ENCODE results near the gene SMC3. TPM values are rescaled to one million over a fixed set of nuclear protein-coding genes. Genes with fewer than 3 reads are reported as not detected.

SMC3 gene
- total and polyA plus RNA-seq, 2 of the 13 experiments (the other 11 are each of a cell fraction or from before 2014, with no cell fraction given) = 11.7 to 48.0 TPM

GRCh38 chr10:110549211-110549610, 18.3 kb upstream of the SMC3 start (continued):
- no peak for TF ChIP-seq ZNF609 (CRISPR knock-in tag; IDR thresholded peaks at IDR 0.05; ENCODE audit: borderline replicate concordance)
- no peak for TF ChIP-seq ZNF251 (CRISPR knock-in tag; IDR thresholded peaks at IDR 0.05)
- TF ChIP-seq SUZ12 (IDR thresholded peaks at IDR 0.05; ENCODE audit: low read depth, low read length) = no peak
- no peak for TF ChIP-seq ZNF691 (CRISPR knock-in tag; IDR thresholded peaks at IDR 0.05; ENCODE audit: borderline replicate concordance, low read depth)
- TF ChIP-seq ZNF775 (CRISPR knock-in tag; IDR thresholded peaks at IDR 0.05; ENCODE audit: borderline replicate concordance) = no peak
- TF ChIP-seq SMAD9 (CRISPR knock-in tag; IDR thresholded peaks at IDR 0.05) = no peak
- TF ChIP-seq ZNF484 (CRISPR knock-in tag; IDR thresholded peaks at IDR 0.05; ENCODE audit: borderline replicate concordance, low read depth) = no peak

GRCh38 chr10:110553905-110554304, 13.6 kb upstream of the SMC3 start:
- no peaks in the 10 kb centered on the region for H4K20me1 ChIP-seq (ENCODE audit: insufficient read depth, low read length)
- no peaks in the 10 kb centered on the region for H3K9me3 ChIP-seq (ENCODE audit: low read length)
- H3K36me3 ChIP-seq (replicated peaks in 1 of 2; ENCODE audit: control insufficient read depth in 1 of 2, insufficient read depth in 2 of 2, low read length in 2 of 2) = no peaks in the 10 kb centered on the region
- intact Hi-C loops (cut with micrococcal nuclease; ENCODE audit: unreplicated experiment) (no loop called here), in situ Hi-C loops (cut with HindIII; ENCODE audit: extremely low pct_ligation_motif_present, low pct_unique_long_range_greater_than_20kb) (no loop called here)
- WGBS (ENCODE audit: low lambda C conversion rate) = 3% methylated on average over 2 of the region's 2 CpGs
- H3K4me3 ChIP-seq (replicated peaks in 1 of 3; ENCODE audit: insufficient read depth in 1 of 3, low read depth in 2 of 3, low read length in 3 of 3) = no peak overlapping the region
- H2AFZ ChIP-seq (ENCODE audit: low read length) = no peak overlapping the region
- H3K27ac ChIP-seq (ENCODE audit: extremely low read length, insufficient read depth, low read length) = no peak overlapping the region
- ATAC-seq (no peak), DNase-seq (ENCODE audit: low spot score) (no peak), FAIRE-seq (no peak)
- POLR2A ChIA-PET = no interaction called here
- no peak overlapping the region for H3K9ac ChIP-seq (ENCODE audit: insufficient read depth, low read depth, low read length)
- no TSS peak for BruUV-seq (replicated peaks)
- CTCF ChIA-PET (ENCODE audit: low intra/inter-chr PET ratio, low total read pairs) = no interaction called here
- no peaks in the 10 kb centered on the region for H3K79me2 ChIP-seq (ENCODE audit: insufficient read depth, low read length)
- no peaks in the 10 kb centered on the region; a peak in 2 of 5 replicates for H3K27me3 ChIP-seq (ENCODE audit: control insufficient read depth in 1 of 2, insufficient read depth in 2 of 2, low read length in 2 of 2)
- no peak overlapping the region for H3K4me2 ChIP-seq (ENCODE audit: low read depth, low read length)
- H3K4me1 ChIP-seq (ENCODE audit: insufficient read depth, low read length) = no peaks in the 10 kb centered on the region
- no peak for TF ChIP-seq FOXC1 (CRISPR knock-in tag; IDR thresholded peaks at IDR 0.05; ENCODE audit: borderline replicate concordance)
- TF ChIP-seq HMGXB3 (CRISPR knock-in tag; IDR thresholded peaks at IDR 0.05; ENCODE audit: borderline replicate concordance) = no peak
- TF ChIP-seq TEAD3 (CRISPR knock-in tag; optimal IDR thresholded peaks at IDR 0.05; ENCODE audit: borderline replicate concordance) = no peak
- no peak for TF ChIP-seq HNF4G (IDR thresholded peaks at IDR 0.05; ENCODE audit: borderline replicate concordance, low read depth, low read length)
- TF ChIP-seq HNF4G (CRISPR knock-in tag; IDR thresholded peaks at IDR 0.05; ENCODE audit: borderline replicate concordance, low read depth) = no peak
